A549 (cell line): ENCODE results near the gene GPR15.

Source experiments
- CBX2 ChIP-seq: fragments of 200-600 bp; sonication (generic); IDR thresholded peaks from 2 replicates; pipeline ENCODE4 v1.6.1; 2016; ENCODE audit warnings: low read depth, mild to moderate bottlenecking, borderline replicate concordance
- CEBPB ChIP-seq, 2 experiments: fragments of >200 bp in 1 of 2; sonication (Bioruptor Twin) in 1 of 2; formaldehyde crosslinking in 1 of 2; IDR thresholded peaks; 2 replicates each; pipeline ENCODE4 v1.6.1; 2012 to 2016
- CHD2 ChIP-seq: fragments of 150-350 bp; IDR thresholded peaks from 2 replicates; pipeline ENCODE4 v1.6.1; 2014; ENCODE audit warnings: low read length; ENCODE audit not compliant: partially characterized antibody
- CTCF ChIP-seq: fragments of >200 bp; sonication (Bioruptor Twin); formaldehyde crosslinking; IDR thresholded peaks from 3 replicates; pipeline ENCODE4 v1.5.1; 2016
- ELK1 ChIP-seq: fragments of 150-350 bp; IDR thresholded peaks from 2 replicates; pipeline ENCODE4 v1.6.1; 2014; ENCODE audit warnings: low read depth, mild to moderate bottlenecking, low read length
- EP300 ChIP-seq, 2 experiments: fragments of >200 bp; sonication (Bioruptor Twin); formaldehyde crosslinking; IDR thresholded peaks; 2 replicates in 1 of 2; 3 replicates in 1 of 2; pipeline ENCODE4 v1.6.1; 2016 to 2017
- FOXS1 ChIP-seq: fragments of 250-450 bp; sonication (Bioruptor Pico); IDR thresholded peaks from 2 replicates; pipeline ENCODE4 v1.5.0; 2020; ENCODE audit warnings: mild to moderate bottlenecking, moderate library complexity
- MAX ChIP-seq: IDR thresholded peaks from 2 replicates; pipeline ENCODE4 v1.6.1; 2012
- POLR2A ChIP-seq: IDR thresholded peaks from 2 replicates; pipeline ENCODE4 v1.6.1; 2012; ENCODE audit warnings: mild to moderate bottlenecking, low read length
- POLR2AphosphoS2 ChIP-seq: conservative IDR thresholded peaks from 2 replicates; pipeline ENCODE4 v1.6.1; 2012; ENCODE audit warnings: low read length, improper control_type of control experiment, inconsistent platforms
- RAD21 ChIP-seq, 2 experiments: fragments of >200 bp in 1 of 2; sonication (Bioruptor Twin) in 1 of 2; formaldehyde crosslinking in 1 of 2; IDR thresholded peaks in 1 of 2; conservative IDR thresholded peaks in 1 of 2; 2 replicates in 1 of 2; 3 replicates in 1 of 2; pipeline ENCODE4 v1.6.1; 2012 to 2018; ENCODE audit warnings: inconsistent platforms in 1 of 2
- RCOR1 ChIP-seq: fragments of 150-350 bp; IDR thresholded peaks from 2 replicates; pipeline ENCODE4 v1.6.1; 2014; ENCODE audit warnings: antibody characterized with exemption, low read length, low read depth
- TP53 ChIP-seq: fragments of 250-450 bp; sonication (Bioruptor Pico); IDR thresholded peaks from 2 replicates; pipeline ENCODE4 v1.5.0; 2021; ENCODE audit warnings: mild to moderate bottlenecking, moderate library complexity
- TF ChIP-seq, protein P1 (sequence below): IDR thresholded peaks from 2 replicates; pipeline ENCODE4 v1.6.1; 2012

- no peak for TF ChIP-seq TP53 (CRISPR knock-in tag)
- TF ChIP-seq POLR2AphosphoS2, result no peak
- no peak for TF ChIP-seq RCOR1
- no peak for TF ChIP-seq CTCF
- TF ChIP-seq POLR2A, result no peak
- no peak for TF ChIP-seq CHD2
- TF ChIP-seq RAD21 (conservative IDR thresholded peaks at IDR 0.05 in 1 of 2, IDR thresholded peaks at IDR 0.05 in 1 of 2), result no peak
- TF ChIP-seq ELK1, result no peak
- TF ChIP-seq EP300 (IDR thresholded peaks at IDR 0.05), result no peak
- TF ChIP-seq CBX2, result no peak
- TF ChIP-seq MAX, result no peak
- TF ChIP-seq FOXS1 (CRISPR knock-in tag), result no peak
- TF ChIP-seq CEBPB (IDR thresholded peaks at IDR 0.05), result no peak
- TF ChIP-seq, protein P1, sequence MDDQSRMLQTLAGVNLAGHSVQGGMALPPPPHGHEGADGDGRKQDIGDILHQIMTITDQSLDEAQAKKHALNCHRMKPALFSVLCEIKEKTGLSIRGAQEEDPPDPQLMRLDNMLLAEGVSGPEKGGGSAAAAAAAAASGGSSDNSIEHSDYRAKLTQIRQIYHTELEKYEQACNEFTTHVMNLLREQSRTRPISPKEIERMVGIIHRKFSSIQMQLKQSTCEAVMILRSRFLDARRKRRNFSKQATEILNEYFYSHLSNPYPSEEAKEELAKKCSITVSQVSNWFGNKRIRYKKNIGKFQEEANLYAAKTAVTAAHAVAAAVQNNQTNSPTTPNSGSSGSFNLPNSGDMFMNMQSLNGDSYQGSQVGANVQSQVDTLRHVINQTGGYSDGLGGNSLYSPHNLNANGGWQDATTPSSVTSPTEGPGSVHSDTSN, result no peak
These were observed 24.7 kb downstream of the GPR15 start for GRCh38 chr3:98556164-98557130.
